K562 (cell line): ENCODE results near the gene DUS3L. TPM values are rescaled to one million over a fixed set of nuclear protein-coding genes. Genes with fewer than 3 reads are reported as not detected.
A peak's percentile ranks its signal among the peaks of the same experiment; 100 is the strongest.

ENCODE experiments used
- ATAC-seq: fragments of 200-7000 bp; cut with Tn5 transposase; 3 replicates; pipeline ENCODE4 v1.9.1; 2020; ENCODE audit warnings: moderate library complexity
- BruUV-seq: library from RNA; stranded (reverse); fragments of 400-500 nt; replicated peaks from 2 replicates; lab custom pipeline; 2021; lab: Mats Ljungman, UMichigan
- CTCF ChIA-PET: fragments of 300-600 bp; formaldehyde crosslinking; extraction: SDS; loops from one replicate; lab custom pipeline; 2021; ENCODE audit warnings: low intra/inter-chr PET ratio; lab: Yijun Ruan, JAX
- POLR2A ChIA-PET: fragments of 300-600, 350-650 bp; sonication (Branson Sonifier 250); formaldehyde crosslinking; extraction: SDS; loops from one replicate; lab custom pipeline; 2021; ENCODE audit warnings: antibody characterized with exemption, inconsistent platforms; lab: Yijun Ruan, JAX
- DNase-seq, 4 experiments: peaks; one replicate each; pipeline versions ENCODE4 v3.0.0 to v3.0.0-alpha.2; 2011 to 2018; ENCODE audit warnings: low spot score in 3 of 4, mixed read lengths in 3 of 4; ENCODE audit errors: extremely low read depth in 1 of 4
- FAIRE-seq: peaks from 2 replicates; lab custom pipeline; 2011; peaks lifted over from hg19 to GRCh38; lab: Jason Lieb, UNC
- H2AFZ ChIP-seq: 2 replicates; pipeline ENCODE4 v1.6.0; 2011; ENCODE audit warnings: low read depth, low read length, control low read depth, inconsistent platforms
- H3K27ac ChIP-seq: fragments of 200-600 bp; 3 replicates; pipeline ENCODE4 v1.8.0; 2011; ENCODE audit warnings: low read depth, mild to moderate bottlenecking, control low read depth, inconsistent platforms, low read length, moderate library complexity, mixed read lengths; ENCODE audit errors: extremely low read depth
- H3K27me3 ChIP-seq, 2 experiments: fragments of 300-600 bp in 1 of 2; 2 replicates in 1 of 2; 3 replicates in 1 of 2; pipeline versions ENCODE4 v1.6.0 to v1.8.0; 2011; ENCODE audit warnings: inconsistent platforms in 2 of 2, low read length in 2 of 2, mild to moderate bottlenecking in 1 of 2, mixed read lengths in 1 of 2, moderate library complexity in 1 of 2; ENCODE audit not compliant: control insufficient read depth in 2 of 2, insufficient read depth in 2 of 2
- H3K36me3 ChIP-seq: fragments of 300-600 bp; 3 replicates; pipeline ENCODE4 v1.8.0; 2011; ENCODE audit warnings: mild to moderate bottlenecking, low read length, inconsistent platforms; ENCODE audit not compliant: control insufficient read depth, insufficient read depth
- H3K4me1 ChIP-seq, 2 experiments: fragments of 200-600 bp in 1 of 2; replicated peaks in 1 of 2; 2 replicates in 1 of 2; 3 replicates in 1 of 2; pipeline versions ENCODE4 v1.5.1 to v1.8.0; 2011; ENCODE audit warnings: inconsistent platforms in 2 of 2, low read length in 2 of 2, mild to moderate bottlenecking in 1 of 2, mixed read lengths in 1 of 2, moderate library complexity in 1 of 2; ENCODE audit not compliant: control insufficient read depth in 2 of 2, insufficient read depth in 2 of 2
- H3K4me2 ChIP-seq: 2 replicates; pipeline ENCODE4 v1.6.1; 2011; ENCODE audit warnings: low read length, control low read depth, inconsistent platforms, mixed read lengths; ENCODE audit not compliant: insufficient read depth
- H3K4me3 ChIP-seq: fragments of 200-600 bp; sonication (generic), shearing (Covaris generic); 2 replicates; pipeline ENCODE4 v1.5.1; 2016; ENCODE audit warnings: control low read depth, inconsistent platforms
- H3K79me2 ChIP-seq: fragments of 200-600 bp; 3 replicates; pipeline ENCODE4 v1.8.0; 2011; ENCODE audit warnings: low read length, inconsistent platforms; ENCODE audit not compliant: control insufficient read depth, insufficient read depth
- H3K9ac ChIP-seq, 2 experiments: 2 replicates each; pipeline versions ENCODE4 v1.6.0 to v1.6.1; 2011; ENCODE audit warnings: low read depth in 2 of 2, low read length in 2 of 2, control low read depth in 1 of 2, inconsistent platforms in 1 of 2, mild to moderate bottlenecking in 1 of 2, mixed read lengths in 1 of 2; ENCODE audit not compliant: insufficient read depth in 1 of 2
- H3K9me1 ChIP-seq: one replicate; pipeline ENCODE4 v1.6.0; 2011; ENCODE audit warnings: inconsistent platforms, mild to moderate bottlenecking, low read length, moderate library complexity; ENCODE audit not compliant: control insufficient read depth, insufficient read depth
- H3K9me3 ChIP-seq: replicated peaks from 2 replicates; pipeline ENCODE4 v1.5.1; 2011; ENCODE audit warnings: low read depth, low read length, inconsistent platforms; ENCODE audit not compliant: control insufficient read depth, insufficient read depth
- H4K20me1 ChIP-seq: replicated peaks from 2 replicates; pipeline ENCODE4 v1.6.1; 2011; ENCODE audit warnings: low read length, inconsistent platforms, mixed read lengths; ENCODE audit not compliant: control insufficient read depth, insufficient read depth
- ARNT ChIP-seq, 2 experiments: fragments of 450-650 bp; IDR thresholded peaks; 2 replicates each; pipeline ENCODE4 v1.6.1; 2016; ENCODE audit warnings: mild to moderate bottlenecking in 1 of 2
- ATF1 ChIP-seq, 2 experiments: fragments of 450-650 bp in 1 of 2; IDR thresholded peaks; 2 replicates each; pipeline ENCODE4 v1.6.1; 2016; ENCODE audit warnings: missing compliant biosample characterization in 1 of 2, missing genetic modification characterization in 1 of 2
- MECOM ChIP-seq: fragments of 250-450 bp; sonication (Bioruptor Pico); IDR thresholded peaks from 2 replicates; pipeline ENCODE4 v1.8.0; 2022; ENCODE audit warnings: inconsistent platforms
- MEIS2 ChIP-seq: fragments of 450-650 bp; IDR thresholded peaks from 2 replicates; pipeline ENCODE4 v1.6.1; 2014; ENCODE audit warnings: mild to moderate bottlenecking; ENCODE audit not compliant: partially characterized antibody
- NCOA4 ChIP-seq: fragments of 450-650 bp; IDR thresholded peaks from 2 replicates; pipeline ENCODE4 v1.6.1; 2018; ENCODE audit warnings: mild to moderate bottlenecking; ENCODE audit not compliant: partially characterized antibody
- PCBP1 ChIP-seq: fragments of 200-400 bp; formaldehyde crosslinking; IDR thresholded peaks from 2 replicates; pipeline ENCODE4 v1.6.1; 2018; ENCODE audit warnings: mild to moderate bottlenecking, low read depth, low read length; ENCODE audit not compliant: poor library complexity, severe bottlenecking
- RB1 ChIP-seq: fragments of 450-650 bp; IDR thresholded peaks from 2 replicates; pipeline ENCODE4 v1.6.1; 2017; ENCODE audit warnings: low read depth, mild to moderate bottlenecking
- SMAD3 ChIP-seq: fragments of 450-650 bp; formaldehyde crosslinking; conservative IDR thresholded peaks from 2 replicates; pipeline ENCODE4 v1.4.0; 2020; ENCODE audit warnings: mild to moderate bottlenecking
- TAF9B ChIP-seq: fragments of 450-650 bp; IDR thresholded peaks from 2 replicates; pipeline ENCODE4 v1.6.1; 2018; ENCODE audit warnings: mild to moderate bottlenecking; ENCODE audit not compliant: partially characterized antibody
- ZFX ChIP-seq: sonication (generic); formaldehyde crosslinking; IDR thresholded peaks from 2 replicates; pipeline ENCODE4 v1.8.0; 2022; ENCODE audit warnings: mild to moderate bottlenecking, missing genetic modification reagents, moderate library complexity
- WGBS: fragments of 100-300 bp; shearing (Covaris generic); methylation state at CpG from one replicate; pipeline ENCODE4 v1.1.6; 2016; ENCODE audit warnings: low coverage, mixed read lengths; ENCODE audit not compliant: insufficient coverage; ENCODE audit errors: missing lambda C conversion rate; 5-methylcytosine and 5-hydroxymethylcytosine counted together
- in situ Hi-C: fragments of 300-500 bp; cut with MboI; formaldehyde crosslinking; loops from 4 replicates; pipeline ENCODE4 v1.15.0; 2018; ENCODE audit warnings: inconsistent platforms, mixed read lengths
- intact Hi-C: fragments of 100-400 bp; cut with micrococcal nuclease; formaldehyde crosslinking; loops from 2 replicates; pipeline ENCODE4 v1.14.2; 2022
- polyA plus RNA-seq, 8 experiments: library from polyadenylated mRNA; depleted of rRNA in 4 of 8; stranded (reverse) in 5 of 8; unstranded in 3 of 8; fragments of >200 nt; fragmentation: Nextera tagmentation in 2 of 8; fragmentation: Illumina TruSeq in 1 of 8; extraction: Ambion mirVana in 2 of 8; extraction: Trizol in 1 of 8; gene quantifications; 2 replicates each; pipeline versions ENCODE4 v1.2.1 to v1.2.3, GENCODE V29; 2011 to 2014; ENCODE audit warnings: inconsistent platforms in 1 of 8, missing spikeins in 1 of 8
- total RNA-seq, 7 experiments: library from RNA; depleted of rRNA in 6 of 7; stranded (reverse); fragments of >200 nt in 6 of 7; fragmentation: Illumina TruSeq in 2 of 7; extraction: Trizol in 2 of 7; gene quantifications; 2 replicates each; pipeline versions ENCODE4 v1.2.1 to v1.2.3, GENCODE V29; 2011 to 2021; ENCODE audit warnings: low replicate concordance in 1 of 7
- TF ChIP-seq, protein P1 (sequence below): IDR thresholded peaks from 2 replicates; pipeline ENCODE4 v1.6.1; 2011; ENCODE audit warnings: borderline replicate concordance, low read depth, mild to moderate bottlenecking, moderate library complexity, low read length; ENCODE audit not compliant: insufficient read depth, poor library complexity, severe bottlenecking
- TF ChIP-seq, protein P2 (sequence below): fragments of 250-450 bp; sonication (Bioruptor Pico); IDR thresholded peaks from 2 replicates; pipeline ENCODE4 v1.6.1; 2021; ENCODE audit warnings: mild to moderate bottlenecking
- TF ChIP-seq, protein P3 (sequence below): fragments of 450-650 bp; conservative IDR thresholded peaks from 2 replicates; pipeline ENCODE4 v1.6.1; 2016; ENCODE audit warnings: missing genetic modification characterization, low read depth, mild to moderate bottlenecking, missing compliant biosample characterization, moderate library complexity
- TF ChIP-seq, protein P4 (sequence below): IDR thresholded peaks from 2 replicates; pipeline ENCODE4 v1.6.1; 2016; ENCODE audit warnings: missing genetic modification characterization, missing compliant biosample characterization

The DUS3L gene
- total and polyA plus RNA-seq, 9 of the 15 experiments (the other 6 are each of a cell fraction or from before 2014, with no cell fraction given), result 1.7 to 102 (median 77.5) TPM

DNA sequence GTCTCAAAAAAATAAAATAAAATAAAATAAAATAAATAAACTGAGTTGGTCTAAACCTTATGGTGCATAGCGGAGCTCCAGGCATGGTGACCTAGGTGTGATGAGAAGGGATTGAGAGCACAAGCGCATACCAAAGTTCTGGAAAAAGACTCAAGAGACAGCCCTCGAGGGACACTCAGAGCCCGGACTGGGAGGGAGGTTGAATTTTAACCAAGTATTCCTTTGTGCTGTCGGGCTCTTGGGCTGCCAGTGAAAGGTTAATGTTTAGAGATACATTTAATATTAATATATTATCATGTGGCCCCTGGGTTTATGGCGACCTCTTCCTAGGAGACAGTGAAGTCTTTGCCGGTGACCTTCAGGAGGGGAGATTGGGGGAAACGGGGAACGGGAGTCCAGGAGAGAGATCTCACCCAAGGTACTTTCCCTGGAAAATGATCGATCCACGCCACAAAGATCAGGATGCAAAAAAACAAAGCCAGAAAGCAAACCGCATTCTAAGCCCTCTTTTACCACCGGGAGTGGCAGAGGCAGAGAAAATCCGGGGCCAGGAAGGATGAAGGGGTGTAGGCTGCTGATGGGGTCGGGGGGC lies 46.9 kb upstream of the DUS3L start:
- ATAC-seq (no peak), DNase-seq (no peak), FAIRE-seq (no peak)
- no peak overlapping the region for H3K27ac ChIP-seq
- H3K9me3 ChIP-seq, result no peaks in the 10 kb centered on the region
- POLR2A ChIA-PET, result interaction anchor here (1.3 kb wide), 1 partner anchor 10 kb away, joined by 5 read pairs; no protein-coding TSS in a partner anchor
- intact Hi-C loops, result no loop called here
- H3K36me3 ChIP-seq, result no peaks in the 10 kb centered on the region
- H2AFZ ChIP-seq, result no peak overlapping the region
- 47% methylated on average over 15 of the region's 15 CpGs for WGBS
- CTCF ChIA-PET, result no interaction called here
- H3K9me1 ChIP-seq, result no peaks in the 10 kb centered on the region
- peaks cover 14 to 26% of the 10 kb centered on the region in 2 experiments for H3K27me3 ChIP-seq
- in situ Hi-C loops, result no loop called here
- no peaks in the 10 kb centered on the region for H3K79me2 ChIP-seq
- no TSS peak for BruUV-seq
- H3K4me3 ChIP-seq, result no peak overlapping the region
- H3K4me2 ChIP-seq, result no peak overlapping the region
- no peaks in the 10 kb centered on the region for H4K20me1 ChIP-seq
- peak overlapping the region in 1 of 2 experiments; percentile 48; a peak in 1 of 4 replicates for H3K9ac ChIP-seq
- peaks cover 0 to 8% of the 10 kb centered on the region in 2 experiments; a peak in 2 of 5 replicates for H3K4me1 ChIP-seq
- TF ChIP-seq, protein P1, sequence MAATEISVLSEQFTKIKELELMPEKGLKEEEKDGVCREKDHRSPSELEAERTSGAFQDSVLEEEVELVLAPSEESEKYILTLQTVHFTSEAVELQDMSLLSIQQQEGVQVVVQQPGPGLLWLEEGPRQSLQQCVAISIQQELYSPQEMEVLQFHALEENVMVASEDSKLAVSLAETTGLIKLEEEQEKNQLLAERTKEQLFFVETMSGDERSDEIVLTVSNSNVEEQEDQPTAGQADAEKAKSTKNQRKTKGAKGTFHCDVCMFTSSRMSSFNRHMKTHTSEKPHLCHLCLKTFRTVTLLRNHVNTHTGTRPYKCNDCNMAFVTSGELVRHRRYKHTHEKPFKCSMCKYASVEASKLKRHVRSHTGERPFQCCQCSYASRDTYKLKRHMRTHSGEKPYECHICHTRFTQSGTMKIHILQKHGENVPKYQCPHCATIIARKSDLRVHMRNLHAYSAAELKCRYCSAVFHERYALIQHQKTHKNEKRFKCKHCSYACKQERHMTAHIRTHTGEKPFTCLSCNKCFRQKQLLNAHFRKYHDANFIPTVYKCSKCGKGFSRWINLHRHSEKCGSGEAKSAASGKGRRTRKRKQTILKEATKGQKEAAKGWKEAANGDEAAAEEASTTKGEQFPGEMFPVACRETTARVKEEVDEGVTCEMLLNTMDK, result no peak
- TF ChIP-seq ZFX (CRISPR knock-in tag) (no peak), MECOM (no peak), NCOA4 (no peak), MEIS2 (no peak), TAF9B (no peak), RB1 (no peak), ARNT (IDR thresholded peaks at IDR 0.05) (no peak), ATF1 (CRISPR knock-in tag; IDR thresholded peaks at IDR 0.05) (no peak), ATF1 (tag; IDR thresholded peaks at IDR 0.05) (no peak), PCBP1 (no peak), SMAD3 (no peak)
- TF ChIP-seq, protein P2, sequence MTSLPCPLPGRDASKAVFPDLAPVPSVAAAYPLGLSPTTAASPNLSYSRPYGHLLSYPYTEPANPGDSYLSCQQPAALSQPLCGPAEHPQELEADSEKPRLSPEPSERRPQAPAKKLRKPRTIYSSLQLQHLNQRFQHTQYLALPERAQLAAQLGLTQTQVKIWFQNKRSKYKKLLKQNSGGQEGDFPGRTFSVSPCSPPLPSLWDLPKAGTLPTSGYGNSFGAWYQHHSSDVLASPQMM (CRISPR knock-in tag), result no peak
- TF ChIP-seq, protein P3, sequence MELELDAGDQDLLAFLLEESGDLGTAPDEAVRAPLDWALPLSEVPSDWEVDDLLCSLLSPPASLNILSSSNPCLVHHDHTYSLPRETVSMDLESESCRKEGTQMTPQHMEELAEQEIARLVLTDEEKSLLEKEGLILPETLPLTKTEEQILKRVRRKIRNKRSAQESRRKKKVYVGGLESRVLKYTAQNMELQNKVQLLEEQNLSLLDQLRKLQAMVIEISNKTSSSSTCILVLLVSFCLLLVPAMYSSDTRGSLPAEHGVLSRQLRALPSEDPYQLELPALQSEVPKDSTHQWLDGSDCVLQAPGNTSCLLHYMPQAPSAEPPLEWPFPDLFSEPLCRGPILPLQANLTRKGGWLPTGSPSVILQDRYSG, result no peak
- TF ChIP-seq, protein P4, sequence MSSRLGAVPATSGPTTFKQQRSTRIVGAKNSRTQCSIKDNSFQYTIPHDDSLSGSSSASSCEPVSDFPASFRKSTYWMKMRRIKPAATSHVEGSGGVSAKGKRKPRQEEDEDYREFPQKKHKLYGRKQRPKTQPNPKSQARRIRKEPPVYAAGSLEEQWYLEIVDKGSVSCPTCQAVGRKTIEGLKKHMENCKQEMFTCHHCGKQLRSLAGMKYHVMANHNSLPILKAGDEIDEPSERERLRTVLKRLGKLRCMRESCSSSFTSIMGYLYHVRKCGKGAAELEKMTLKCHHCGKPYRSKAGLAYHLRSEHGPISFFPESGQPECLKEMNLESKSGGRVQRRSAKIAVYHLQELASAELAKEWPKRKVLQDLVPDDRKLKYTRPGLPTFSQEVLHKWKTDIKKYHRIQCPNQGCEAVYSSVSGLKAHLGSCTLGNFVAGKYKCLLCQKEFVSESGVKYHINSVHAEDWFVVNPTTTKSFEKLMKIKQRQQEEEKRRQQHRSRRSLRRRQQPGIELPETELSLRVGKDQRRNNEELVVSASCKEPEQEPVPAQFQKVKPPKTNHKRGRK, result no peak
